TTC549 (cell line): ENCODE results near the gene TASOR2.

ENCODE experiments used
- FAIRE-seq: peaks from 2 replicates; lab custom pipeline; 2012; peaks lifted over from hg19 to GRCh38; lab: Jason Lieb, UNC

Gene TASOR2

DNA sequence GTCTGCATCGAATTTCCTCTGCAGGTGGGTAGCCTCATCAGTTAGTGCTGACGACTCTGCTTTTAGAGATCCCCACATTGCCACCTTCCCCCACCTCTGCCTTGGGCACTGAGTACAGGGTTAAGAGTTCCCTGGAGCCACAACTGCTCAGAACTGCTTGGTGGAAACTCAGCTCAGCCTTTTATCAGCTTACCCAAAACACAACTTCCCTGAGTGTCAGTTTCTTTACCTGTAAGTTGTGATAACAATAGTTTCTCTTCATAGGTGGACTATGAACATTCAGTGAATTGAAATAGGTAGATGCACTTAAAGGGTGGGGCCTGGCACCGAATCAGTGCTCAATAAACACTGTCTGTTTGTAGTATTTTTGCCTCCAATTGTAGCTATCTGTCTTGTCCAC, 29.5 kb upstream of the TASOR2 start:
- FAIRE-seq = no peak

DNA sequence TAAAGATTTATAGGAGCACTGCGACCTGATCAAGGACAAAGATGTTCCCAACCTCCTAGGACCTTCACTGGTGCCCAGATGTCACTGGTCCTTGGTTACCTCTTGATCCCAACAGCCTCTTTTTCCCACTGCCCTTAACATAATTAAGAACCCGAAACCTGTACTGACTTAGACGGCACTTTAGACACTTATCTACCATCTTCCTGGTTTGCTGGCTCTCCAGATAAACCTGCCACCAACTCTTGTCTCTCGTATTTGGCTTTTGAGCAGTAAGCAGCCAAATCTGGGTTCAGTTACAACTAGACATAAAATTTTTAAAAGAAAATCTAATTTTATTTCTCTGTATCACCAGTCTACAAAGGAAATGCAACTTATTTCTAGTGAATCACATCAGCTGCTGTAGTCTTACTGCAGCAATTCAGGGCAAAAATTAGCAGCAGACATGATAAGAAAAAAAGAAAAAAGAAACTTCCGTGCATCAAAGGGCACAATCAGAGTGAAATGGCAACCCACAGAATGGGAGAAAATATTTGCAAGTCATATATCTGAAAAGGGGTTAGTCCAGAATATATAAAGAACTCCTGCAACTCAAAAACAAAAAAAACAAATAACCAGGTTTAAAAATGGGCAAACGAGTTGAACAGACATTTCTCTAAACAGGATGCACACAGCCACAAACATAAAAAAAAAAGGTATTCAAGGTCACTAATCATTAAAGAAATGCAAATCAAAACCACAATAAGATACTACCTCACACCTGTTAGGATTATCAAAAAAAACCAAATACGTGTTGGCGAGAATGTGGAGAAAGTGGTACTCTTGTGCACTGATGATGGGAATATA, 27.7 kb upstream of the TASOR2 start:
- FAIRE-seq = no peak

DNA sequence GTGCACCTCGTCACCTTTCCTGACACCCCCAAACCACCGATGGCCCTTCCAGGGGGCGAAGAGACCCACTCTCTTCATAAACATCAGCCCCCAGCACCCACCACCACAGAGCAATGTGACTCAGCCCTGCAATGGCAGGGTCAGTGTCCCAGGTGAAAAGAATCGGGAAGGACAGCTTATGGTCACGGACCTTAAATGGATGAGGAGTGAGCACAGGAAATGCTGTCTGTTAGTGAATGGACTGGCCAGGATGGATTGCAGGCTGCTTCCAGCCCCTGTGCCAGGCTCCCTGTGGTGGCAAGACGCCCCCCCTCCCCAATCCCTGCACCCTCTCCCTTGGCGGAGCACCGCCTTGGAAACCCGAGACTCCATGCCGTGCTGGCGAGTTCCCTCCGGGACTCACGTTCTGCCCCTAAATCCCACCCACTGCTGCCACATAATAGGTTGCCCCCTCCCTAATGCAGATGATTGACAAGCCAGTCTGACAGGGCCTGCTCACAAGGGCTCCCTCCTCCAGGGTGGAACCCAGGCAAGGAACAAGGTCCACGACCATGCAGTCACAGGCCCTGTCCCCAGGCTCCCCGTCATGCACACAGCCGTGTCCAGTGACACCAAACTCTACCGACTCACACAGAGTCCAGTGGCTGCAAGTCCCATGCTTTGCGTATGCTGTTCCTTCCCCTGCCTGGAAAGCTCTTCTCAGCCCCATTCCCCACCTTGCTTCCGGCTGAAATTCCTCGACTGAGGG, 25.6 kb upstream of the TASOR2 start:
- no peak for FAIRE-seq

DNA sequence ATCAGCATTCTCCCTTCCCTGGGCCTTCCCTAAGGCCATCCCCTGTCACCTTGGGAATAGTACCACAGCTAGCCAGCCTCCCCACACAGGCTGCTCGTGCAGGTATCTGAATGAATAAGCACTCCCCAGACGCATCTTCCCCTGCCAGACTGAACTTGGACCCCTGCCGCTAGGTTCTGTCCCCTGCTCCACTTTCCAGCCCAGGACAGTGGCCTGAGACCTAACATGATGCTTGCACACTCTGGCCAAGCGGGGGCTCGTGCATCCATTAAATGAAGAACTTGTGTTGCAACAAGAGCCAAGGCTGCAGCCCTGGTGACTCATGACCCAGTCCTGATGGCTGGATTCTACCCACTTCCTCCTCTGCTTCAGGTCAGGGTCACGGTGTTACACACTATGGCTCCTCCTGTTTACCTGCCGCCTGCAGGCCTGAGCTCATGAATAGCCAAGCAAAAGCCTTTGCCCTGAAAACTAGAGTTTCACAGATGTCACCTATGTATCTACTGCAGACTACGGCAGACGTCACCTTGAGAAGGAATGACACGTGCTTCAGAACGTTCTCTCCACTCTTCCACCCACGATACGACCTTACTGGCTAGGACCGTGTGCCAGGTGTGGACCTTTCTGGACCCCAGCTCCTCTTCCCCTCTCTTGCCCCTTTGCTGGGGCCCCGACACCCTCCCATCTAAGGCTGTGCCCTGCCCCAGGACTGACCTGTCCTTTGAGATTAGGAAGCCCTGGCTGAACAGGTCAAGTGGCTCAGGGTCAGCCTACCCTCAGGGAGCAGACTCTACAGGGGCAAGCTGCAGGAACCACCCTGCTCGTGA, 24.7 kb upstream of the TASOR2 start:
- no peak for FAIRE-seq

DNA sequence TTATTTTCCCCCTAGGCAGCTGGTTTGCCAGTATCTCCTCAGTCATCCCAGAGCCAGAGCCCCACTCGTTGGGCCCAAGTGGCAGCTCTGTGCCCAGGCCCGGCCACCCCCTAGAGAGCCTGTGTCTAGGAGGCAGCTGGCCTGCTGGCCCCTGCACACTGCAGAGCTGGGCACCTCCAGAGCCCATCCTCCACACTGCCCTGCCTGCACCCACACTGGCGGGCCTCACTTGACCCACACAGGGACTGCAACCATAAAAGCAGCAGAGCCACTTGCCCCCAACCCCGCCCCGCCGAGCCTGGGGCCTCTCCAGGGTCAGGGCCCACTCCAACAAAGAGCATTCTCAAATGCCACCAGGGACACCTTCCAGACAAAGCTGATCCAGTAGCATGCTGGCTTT, 23.6 kb upstream of the TASOR2 start:
- FAIRE-seq = no peak

DNA sequence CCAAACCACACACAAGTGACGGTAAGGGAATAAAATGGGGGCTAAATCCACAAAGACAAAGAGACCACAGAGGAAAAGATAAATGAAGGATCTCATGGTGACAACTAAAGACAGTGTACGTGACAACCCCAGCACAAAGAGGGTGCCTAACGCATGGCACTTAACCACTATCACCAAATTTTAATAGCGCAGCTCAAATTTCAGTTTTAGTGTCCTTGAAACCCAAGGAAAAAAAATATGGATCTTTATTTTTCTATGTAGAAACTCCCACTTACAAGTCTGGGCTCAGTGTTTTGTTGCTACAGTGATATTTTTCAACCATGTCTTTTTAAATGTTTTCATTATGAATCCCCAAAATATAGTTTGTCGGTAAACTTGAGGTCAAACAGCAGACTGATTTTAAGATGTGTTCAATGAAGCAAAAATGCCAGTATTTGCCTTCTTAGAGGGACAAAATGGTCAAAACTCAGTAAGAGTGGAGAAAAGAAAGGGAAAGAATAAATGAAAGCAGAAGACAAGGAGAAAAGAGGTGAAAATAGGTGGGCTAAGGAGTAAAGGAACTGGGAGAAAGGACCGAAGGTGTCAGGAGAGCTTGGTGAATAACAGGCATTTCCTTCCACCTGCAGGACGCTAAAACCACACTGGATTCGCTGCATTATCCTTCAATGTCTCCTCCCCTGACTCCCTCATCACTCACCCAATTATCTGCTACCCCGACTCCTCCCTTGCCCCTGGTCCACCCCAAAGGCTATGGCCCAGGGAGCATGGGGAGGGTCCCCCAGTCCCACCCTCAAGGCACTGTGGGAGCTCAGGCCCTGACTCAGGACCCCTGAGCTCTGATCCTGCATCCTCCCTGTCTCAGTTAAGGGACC, 21.7 kb upstream of the TASOR2 start:
- no peak for FAIRE-seq

DNA sequence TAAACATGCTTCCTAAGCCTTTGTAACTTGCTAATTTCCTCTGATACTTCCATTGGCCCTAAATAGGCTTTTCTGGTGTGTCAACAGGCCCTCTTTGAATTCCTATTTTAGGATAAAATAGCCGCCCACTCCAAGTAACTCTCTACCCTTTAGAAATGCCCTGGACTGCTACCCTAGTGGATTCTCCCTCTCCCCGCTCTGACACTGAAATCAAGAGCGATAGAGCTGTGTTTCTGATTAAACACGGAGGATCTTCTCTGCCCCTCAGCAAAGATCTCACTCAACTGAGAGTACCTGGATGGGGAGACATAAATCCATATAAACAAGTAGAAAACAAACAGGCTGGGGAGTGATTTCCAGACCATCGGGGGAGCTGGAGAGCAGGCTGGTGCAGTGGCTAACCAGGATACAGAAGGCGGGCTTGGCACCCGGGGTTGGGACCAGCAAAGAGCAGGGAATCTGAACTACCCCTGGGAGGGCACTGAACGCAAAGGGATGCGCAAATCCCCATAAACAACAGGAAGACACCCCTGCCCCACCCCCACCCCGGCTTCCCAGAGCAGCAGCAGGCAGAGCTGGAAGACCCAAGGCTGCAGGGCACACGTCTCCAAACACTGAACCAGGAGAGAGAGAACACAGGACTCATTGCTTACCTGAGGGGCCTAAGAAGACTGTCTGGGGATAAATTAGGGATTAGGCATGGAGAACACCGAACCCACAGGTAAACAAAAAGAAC, 20.8 kb upstream of the TASOR2 start:
- no peak for FAIRE-seq

DNA sequence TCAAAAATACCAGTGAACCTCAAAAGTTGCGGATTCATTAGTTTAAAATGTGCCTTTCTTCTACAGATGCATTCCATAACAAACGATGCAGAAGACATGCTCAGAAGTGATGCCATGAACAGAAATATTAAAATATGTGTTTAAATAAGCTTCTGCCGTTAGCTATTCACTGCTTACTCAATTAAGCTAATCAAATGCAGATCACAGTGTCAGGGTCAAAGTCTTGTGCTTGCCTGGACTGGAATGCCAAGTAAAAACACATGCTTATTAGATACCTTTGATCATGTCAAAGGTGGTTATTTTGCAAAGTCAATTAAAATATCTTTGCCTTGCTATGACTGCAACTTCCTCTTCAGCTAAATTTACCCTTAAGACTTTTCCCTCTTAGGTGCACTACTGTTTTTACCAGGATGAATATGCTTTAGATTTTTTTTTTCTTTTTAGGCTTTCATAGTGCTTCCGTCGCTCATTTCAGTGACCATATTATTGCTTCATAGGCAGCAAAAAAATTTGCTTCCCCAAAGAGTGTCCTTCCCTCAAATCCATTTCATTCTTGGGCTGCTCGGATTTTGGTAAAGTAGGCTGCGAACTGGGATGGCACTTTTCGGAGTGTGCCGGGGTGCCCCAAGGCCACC, 19.1 kb upstream of the TASOR2 start:
- FAIRE-seq = no peak

DNA sequence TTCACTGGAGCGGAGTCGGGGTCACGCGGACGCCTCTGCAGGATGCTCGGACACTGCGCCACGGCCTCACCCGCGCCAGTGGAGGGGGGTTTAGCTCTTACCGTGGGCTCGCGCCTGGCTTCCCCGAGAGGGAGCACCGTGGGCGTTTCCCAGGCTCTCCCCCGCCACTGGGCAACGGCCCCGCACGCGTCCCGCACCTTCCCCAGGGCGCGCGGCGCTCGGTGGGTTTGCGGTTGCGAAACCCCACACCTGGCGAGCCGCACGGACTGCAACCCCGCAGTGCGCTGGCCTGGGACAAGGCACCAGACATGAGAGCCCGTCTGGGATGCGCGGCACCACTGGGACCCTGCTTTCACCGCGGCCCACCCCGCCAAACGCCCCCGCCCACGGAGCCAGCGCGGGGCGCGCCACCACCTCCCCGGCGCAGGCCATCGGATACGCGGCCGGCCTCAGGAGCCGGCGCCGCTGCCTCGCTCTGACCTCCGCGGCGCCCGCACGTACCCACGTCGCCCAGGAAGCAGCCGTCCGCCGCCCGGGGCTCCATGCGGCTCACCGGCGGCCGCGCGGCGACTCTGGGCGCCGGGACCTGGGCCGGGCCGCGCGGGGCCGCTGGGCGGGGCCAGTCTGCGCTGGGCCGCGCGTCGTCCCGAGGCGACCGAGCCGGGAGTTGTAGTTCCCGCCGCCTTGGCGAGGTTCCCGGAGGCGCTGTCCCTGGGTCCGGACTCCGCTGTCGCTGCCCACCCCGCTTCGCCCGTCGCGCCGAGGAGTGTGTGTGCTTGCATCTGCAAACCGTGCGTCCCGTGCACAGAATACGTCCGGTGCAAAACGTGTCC, 18.4 kb upstream of the TASOR2 start, which contains the start of gene ASB13:
Gene ASB13, minus strand, starts transcription at position 588 of the 833 bp plus-strand sequence. Its CDS starts 44 bp downstream, at position 544.
- no peak for FAIRE-seq

DNA sequence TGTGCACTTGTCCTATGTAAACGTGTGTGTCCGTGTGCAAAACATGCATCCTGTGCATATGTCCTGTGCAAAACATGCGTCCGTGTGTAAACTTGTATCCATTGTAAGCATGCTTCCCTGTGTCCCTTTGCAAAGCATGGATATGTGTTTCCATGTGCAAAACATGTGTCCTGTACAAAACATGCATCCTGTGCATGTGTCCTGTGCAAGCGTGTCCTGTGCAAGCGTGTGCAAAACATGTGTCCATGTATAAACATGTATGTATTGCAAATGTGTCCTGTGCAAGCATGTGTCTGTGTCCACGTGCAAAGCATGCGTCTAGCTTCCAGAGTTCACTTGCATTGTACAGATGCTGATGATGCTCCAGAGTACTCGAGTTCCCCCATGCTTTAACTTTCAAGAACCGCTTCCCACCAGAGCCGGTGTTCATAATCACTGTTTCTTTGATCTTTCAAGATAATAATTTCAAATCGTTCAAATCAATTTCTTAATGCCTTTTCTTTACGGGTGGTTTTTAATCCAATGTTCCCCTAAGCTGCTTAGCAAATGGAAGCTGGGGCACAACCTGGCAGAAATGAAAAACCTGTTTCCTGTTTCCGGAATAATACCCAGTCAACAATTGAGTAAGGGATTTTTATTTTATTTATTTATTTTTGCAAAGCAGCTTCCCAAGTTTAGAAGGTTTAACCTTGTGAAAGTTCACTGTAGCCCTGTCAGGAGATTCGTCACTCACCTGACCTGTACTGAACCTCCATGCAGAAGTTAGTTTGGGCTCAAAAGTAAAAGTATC, 17.6 kb upstream of the TASOR2 start:
- no peak for FAIRE-seq

DNA sequence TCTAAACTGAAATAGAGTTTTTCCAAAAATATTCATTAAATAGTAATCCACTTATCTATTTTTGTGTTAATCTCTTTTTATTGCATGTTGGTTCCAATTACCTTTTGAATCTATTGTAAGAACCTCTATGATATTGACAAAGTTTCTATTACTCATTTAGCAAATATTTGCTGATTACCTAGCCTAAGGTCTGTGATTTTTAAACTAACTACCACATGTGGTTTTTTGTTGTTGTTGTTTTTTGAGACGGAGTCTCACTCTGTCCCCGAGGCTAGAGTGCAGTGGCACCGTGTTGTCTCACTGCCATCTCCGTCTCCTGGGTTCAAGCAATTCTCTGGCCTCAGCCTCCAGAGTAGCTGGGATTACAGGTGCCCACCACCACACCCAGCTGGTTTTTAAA, 16.2 kb upstream of the TASOR2 start:
- FAIRE-seq = no peak

DNA sequence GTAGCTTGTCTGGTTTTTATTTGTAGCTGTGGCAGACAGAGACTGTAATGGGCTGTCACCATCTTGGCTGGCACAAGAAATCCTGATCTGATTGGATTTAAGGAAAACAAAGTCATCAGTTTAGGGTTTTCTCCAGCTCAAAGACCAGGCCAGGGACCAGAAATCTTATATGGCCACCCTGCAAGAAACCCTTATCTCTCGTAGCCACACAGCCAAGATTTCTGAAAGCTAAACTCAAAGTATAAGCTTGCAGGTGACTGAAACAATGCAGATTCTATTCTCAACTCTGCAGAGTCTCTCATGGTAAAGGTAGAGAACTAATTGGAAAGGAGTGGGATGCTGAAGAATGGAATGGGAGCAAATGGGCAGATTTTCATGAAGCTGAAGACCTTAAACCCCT, 15.0 kb upstream of the TASOR2 start:
- no peak for FAIRE-seq

DNA sequence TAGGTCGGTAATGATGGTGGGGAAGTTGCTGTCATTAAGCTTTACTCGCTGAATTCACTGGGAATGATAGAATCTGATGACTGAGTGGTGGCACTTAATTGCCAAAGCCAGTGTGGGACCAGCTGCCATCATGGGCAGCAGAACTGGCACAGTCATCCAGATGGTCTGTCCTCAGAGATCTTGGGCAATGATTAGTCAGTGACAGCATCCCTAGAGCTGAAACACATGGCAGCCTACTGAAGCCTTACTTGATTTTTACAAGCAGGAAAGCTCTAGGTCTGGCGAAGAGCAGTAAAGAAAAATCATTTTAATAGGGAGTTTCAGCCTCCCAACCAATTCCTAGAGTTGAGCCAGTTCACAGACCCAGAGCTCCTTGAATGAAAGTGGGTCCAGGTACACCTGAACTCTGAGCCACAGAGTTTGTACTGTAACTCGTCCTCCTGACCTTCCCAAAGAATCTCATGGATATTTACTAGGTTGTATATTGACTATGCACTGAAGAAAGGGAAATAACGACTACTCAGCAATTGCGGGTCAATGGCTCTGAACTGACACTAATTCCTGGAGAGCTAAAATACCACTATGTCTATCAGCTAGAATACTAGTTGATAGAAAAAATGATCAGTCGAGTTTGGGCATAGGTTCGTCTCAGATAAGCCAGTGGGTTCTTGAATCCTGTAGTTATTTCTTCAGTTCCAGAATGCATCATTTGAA, 13.8 kb upstream of the TASOR2 start:
- no peak for FAIRE-seq

DNA sequence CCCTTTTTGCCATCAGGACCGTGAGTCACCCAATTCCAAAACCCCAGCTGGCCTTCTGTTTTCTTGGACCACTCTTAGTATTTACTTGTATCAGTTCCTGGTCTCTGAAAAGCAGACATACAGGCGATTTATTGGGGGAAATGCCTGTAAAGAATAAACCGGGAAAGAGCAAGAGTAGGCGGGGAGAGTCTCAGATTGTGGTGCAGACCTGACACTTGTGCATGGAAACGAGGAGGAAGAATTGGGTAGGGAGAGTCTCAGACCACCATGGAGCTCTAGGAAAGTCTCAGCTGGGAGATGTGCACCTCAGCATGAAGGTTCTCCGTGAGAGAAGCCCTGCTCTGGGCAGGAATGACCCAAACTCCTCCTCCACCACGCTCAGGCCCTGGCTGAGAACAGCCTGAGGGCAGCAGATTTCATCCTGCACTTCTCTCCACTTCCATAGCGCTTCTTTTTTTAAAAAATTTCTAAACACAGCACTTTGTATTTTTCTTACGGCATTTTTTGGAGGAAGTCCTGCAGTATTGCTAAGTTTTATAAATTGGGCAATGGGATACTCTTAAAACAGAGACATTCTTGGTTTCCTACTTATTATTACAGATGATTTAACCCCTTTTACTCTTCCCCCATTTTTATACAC, 6.1 kb upstream of the TASOR2 start:
- FAIRE-seq = no peak

DNA sequence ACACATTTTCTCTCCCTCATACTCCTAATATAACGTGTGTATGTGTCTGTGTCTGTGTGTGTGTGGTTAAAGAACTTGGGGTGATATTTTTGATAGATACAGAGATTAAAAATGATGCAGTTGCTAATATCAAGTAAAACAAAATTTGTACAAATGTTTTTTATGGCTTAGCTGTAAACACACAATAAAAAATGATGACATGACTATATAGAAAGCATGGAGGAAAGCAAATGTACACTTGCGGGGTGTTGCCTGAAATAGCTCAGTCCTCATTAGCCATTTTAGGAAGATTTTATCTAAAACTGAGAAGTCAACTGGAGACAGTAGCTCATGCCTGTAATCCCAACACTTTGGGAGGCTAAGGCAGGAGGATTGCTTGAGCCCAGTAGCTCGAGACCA, 5.6 kb upstream of the TASOR2 start:
- no peak for FAIRE-seq

DNA sequence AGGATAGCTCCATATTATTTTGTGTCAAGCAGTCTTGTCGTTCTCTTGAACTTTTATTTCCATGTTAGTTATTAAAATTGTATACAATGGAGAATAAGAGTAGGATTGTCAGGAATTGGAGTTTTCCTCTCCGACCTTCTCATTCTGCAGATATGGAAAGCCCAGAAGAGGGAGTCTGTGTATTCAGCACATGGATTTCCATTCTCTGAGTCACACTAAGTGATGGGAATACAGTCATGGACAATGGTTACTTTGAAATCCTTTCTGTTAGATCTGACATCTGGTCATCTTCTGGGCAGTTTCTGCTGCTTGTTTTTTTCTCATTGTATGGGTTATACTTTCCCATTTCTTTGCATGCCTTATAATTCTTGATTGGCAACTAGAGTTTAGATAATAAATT, 5.0 kb upstream of the TASOR2 start:
- FAIRE-seq = no peak

DNA sequence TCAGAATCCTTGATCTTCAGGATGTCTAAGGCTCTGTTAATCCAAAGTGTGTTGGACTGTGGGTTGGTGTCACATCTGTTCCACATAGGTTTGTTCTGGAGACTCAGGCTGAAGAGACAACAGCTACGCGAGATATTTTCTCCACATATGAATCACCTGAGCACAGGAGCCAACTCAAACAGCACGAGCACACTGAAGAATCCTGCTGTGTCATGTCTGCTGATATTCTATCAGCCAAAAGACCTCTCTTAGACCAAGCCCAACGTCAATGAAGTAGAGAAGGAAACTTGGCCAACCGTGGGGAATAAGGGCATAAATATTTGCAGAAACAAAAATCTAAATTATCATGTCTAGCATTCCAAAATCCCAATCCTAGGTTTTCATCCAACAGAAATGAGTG, 2.7 kb upstream of the TASOR2 start:
- no peak for FAIRE-seq

DNA sequence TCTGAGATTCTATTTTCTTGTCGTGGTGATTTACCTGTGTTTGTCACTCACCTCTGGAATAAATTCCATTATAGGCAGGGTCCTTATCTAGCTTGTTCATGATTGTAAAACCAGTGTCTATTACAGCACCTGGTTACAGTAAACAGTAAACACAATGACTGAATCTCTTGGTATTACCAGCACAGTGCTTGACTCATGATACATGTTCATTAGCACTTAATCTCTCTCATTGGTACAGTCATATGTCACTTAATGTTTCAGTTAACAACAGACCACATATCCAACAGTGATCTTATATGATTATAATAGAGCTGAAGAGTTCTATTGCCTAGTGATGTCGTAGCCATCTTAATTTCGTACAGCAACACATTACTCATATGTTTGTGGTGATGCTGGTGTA, 1.6 kb upstream of the TASOR2 start:
- FAIRE-seq = no peak
